GM06990 (cell line): ENCODE data around the gene NUP214.

Experiments
- DNase-seq: peaks from one replicate; pipeline ENCODE4 v3.0.0-alpha.2; 2011; ENCODE audit not compliant: insufficient read length; ENCODE audit errors: extremely low read depth
- H3K27me3 ChIP-seq: replicated peaks from 2 replicates; pipeline ENCODE4 v1.6.0; 2011; ENCODE audit warnings: low read length; ENCODE audit not compliant: control insufficient read depth, insufficient read depth
- H3K36me3 ChIP-seq: 2 replicates; pipeline ENCODE4 v1.5.1; 2011; ENCODE audit warnings: low read length; ENCODE audit not compliant: control insufficient read depth, insufficient read depth
- H3K4me3 ChIP-seq: replicated peaks from 2 replicates; pipeline ENCODE4 v1.5.1; 2011; ENCODE audit warnings: low read depth, mild to moderate bottlenecking, control low read depth, low read length
- CTCF ChIP-seq: IDR thresholded peaks from 2 replicates; pipeline ENCODE4 v1.5.1; 2011; ENCODE audit warnings: low read length, control low read depth, mild to moderate bottlenecking, inconsistent platforms; ENCODE audit not compliant: insufficient read depth, poor library complexity, severe bottlenecking

NUP214 gene

GRCh38 chr9:131117121-131117761 is 8.1 kb upstream of the NUP214 start:
- no peak for DNase-seq
- TF ChIP-seq CTCF, result no peak
- peaks cover 3% of the 10 kb centered on the region for H3K27me3 ChIP-seq
- H3K4me3 ChIP-seq, result no peak overlapping the region
- no peaks in the 10 kb centered on the region for H3K36me3 ChIP-seq

- no peak for DNase-seq
- TF ChIP-seq CTCF, result no peak
- H3K36me3 ChIP-seq, result no peaks in the 10 kb centered on the region
These were observed 7.6 kb upstream of the NUP214 start for GRCh38 chr9:131117762-131118145.

GRCh38 chr9:131119600-131119999 is 5.8 kb upstream of the NUP214 start:
- Histone ChIP-seq H3K4me3 (no peak overlapping the region), H3K27me3 (peaks cover 3% of the 10 kb centered on the region), H3K36me3 (no peaks in the 10 kb centered on the region)
- DNase-seq, result no peak
- no peak for TF ChIP-seq CTCF

More at GRCh38 chr9:131117762-131118145, 7.6 kb upstream of the NUP214 start:
- Histone ChIP-seq H3K27me3 (peaks cover 3% of the 10 kb centered on the region), H3K4me3 (no peak overlapping the region)

- no peak for DNase-seq
- Histone ChIP-seq H3K4me3 (no peak overlapping the region), H3K27me3 (peaks cover 3% of the 10 kb centered on the region), H3K36me3 (no peaks in the 10 kb centered on the region)
- TF ChIP-seq CTCF, result no peak
These were observed 4.7 kb upstream of the NUP214 start for GRCh38 chr9:131120620-131121228.

GRCh38 chr9:131121346-131121745 is 4.0 kb upstream of the NUP214 start:
- H3K27me3 ChIP-seq, result peaks cover 3% of the 10 kb centered on the region
- DNase-seq, result no peak
- H3K4me3 ChIP-seq, result no peak overlapping the region
- TF ChIP-seq CTCF, result no peak
- H3K36me3 ChIP-seq, result no peaks in the 10 kb centered on the region

- no peak for DNase-seq
- TF ChIP-seq CTCF, result no peak
- no peak overlapping the region for H3K4me3 ChIP-seq
- H3K36me3 ChIP-seq, result no peaks in the 10 kb centered on the region
- peaks cover 3% of the 10 kb centered on the region for H3K27me3 ChIP-seq
These were observed 3.2 kb upstream of the NUP214 start for GRCh38 chr9:131122158-131122557.
